HepG2 (cell line): ENCODE measurements around the gene KLHL17. TPM values are rescaled to one million over a fixed set of nuclear protein-coding genes. Genes with fewer than 3 reads are reported as not detected.

Experiments used
- BRCA1 ChIP-seq: sonication (generic); formaldehyde crosslinking; IDR thresholded peaks from 2 replicates; pipeline ENCODE4 v1.4.0; 2020; ENCODE audit warnings: missing genetic modification reagents
- ELF3 ChIP-seq: IDR thresholded peaks from 2 replicates; pipeline ENCODE4 v1.6.1; 2016; ENCODE audit warnings: missing genetic modification reagents, missing compliant biosample characterization
- KDM5B ChIP-seq: sonication (generic); formaldehyde crosslinking; IDR thresholded peaks from 2 replicates; pipeline ENCODE4 v1.4.0; 2020; ENCODE audit warnings: missing genetic modification reagents, mild to moderate bottlenecking, borderline replicate concordance
- MYNN ChIP-seq: sonication (generic); formaldehyde crosslinking; IDR thresholded peaks from 2 replicates; pipeline ENCODE4 v1.4.0; 2020; ENCODE audit warnings: mild to moderate bottlenecking, low read depth, missing genetic modification reagents
- NFKBIZ ChIP-seq: IDR thresholded peaks from 2 replicates; pipeline ENCODE4 v1.6.1; 2018; ENCODE audit warnings: missing genetic modification reagents, missing compliant biosample characterization
- NR2F1 ChIP-seq, 2 experiments: fragments of 450-650 bp in 1 of 2; formaldehyde crosslinking in 1 of 2; IDR thresholded peaks; 2 replicates each; pipeline versions ENCODE4 v1.5.0 to v1.6.1; 2016 to 2020; ENCODE audit warnings: mild to moderate bottlenecking in 1 of 2, missing compliant biosample characterization in 1 of 2, missing genetic modification reagents in 1 of 2, moderate library complexity in 1 of 2
- NR2F6 ChIP-seq, 2 experiments: IDR thresholded peaks; 2 replicates each; pipeline ENCODE4 v1.6.1; 2016; ENCODE audit warnings: antibody characterized with exemption in 1 of 2, mild to moderate bottlenecking in 1 of 2
- POLR2A ChIP-seq, 2 experiments: IDR thresholded peaks; 2 replicates each; pipeline ENCODE4 v1.6.1; 2011; ENCODE audit warnings: low read depth in 2 of 2, low read length in 2 of 2, mild to moderate bottlenecking in 1 of 2, moderate library complexity in 1 of 2; ENCODE audit not compliant: insufficient read depth in 1 of 2
- TGIF2 ChIP-seq: IDR thresholded peaks from 2 replicates; pipeline ENCODE4 v1.6.1; 2016; ENCODE audit warnings: control low read depth, missing compliant biosample characterization
- ZBTB7B ChIP-seq: sonication (generic); formaldehyde crosslinking; IDR thresholded peaks from 2 replicates; pipeline ENCODE4 v1.4.0; 2020; ENCODE audit warnings: missing genetic modification reagents
- ZNF343 ChIP-seq: sonication (generic); formaldehyde crosslinking; IDR thresholded peaks from 2 replicates; pipeline ENCODE4 v1.4.0; 2020; ENCODE audit warnings: mild to moderate bottlenecking, missing genetic modification reagents
- ZNF44 ChIP-seq: sonication (generic); formaldehyde crosslinking; IDR thresholded peaks from 2 replicates; pipeline ENCODE4 v1.5.1; 2020; ENCODE audit warnings: mild to moderate bottlenecking, missing genetic modification reagents
- ZNF615 ChIP-seq: sonication (generic); formaldehyde crosslinking; IDR thresholded peaks from 2 replicates; pipeline ENCODE4 v1.5.0; 2020; ENCODE audit warnings: mild to moderate bottlenecking, missing genetic modification reagents, borderline replicate concordance
- polyA plus RNA-seq, 8 experiments: library from polyadenylated mRNA; depleted of rRNA in 3 of 8; stranded (reverse) in 7 of 8; unstranded in 1 of 8; fragments of >200 nt; fragmentation: Illumina TruSeq in 4 of 8; extraction: Trizol in 4 of 8; gene quantifications; 2 replicates each; pipeline versions ENCODE4 v1.2.1 to v1.2.3, GENCODE V29; 2011 to 2016; ENCODE audit warnings: low read depth in 4 of 8, missing spikeins in 1 of 8, mixed read lengths in 1 of 8; ENCODE audit not compliant: insufficient read depth in 1 of 8
- total RNA-seq, 5 experiments: library from RNA; depleted of rRNA; stranded (reverse); fragments of >200 nt; fragmentation: Illumina TruSeq; extraction: Trizol; gene quantifications; 2 replicates each; pipeline ENCODE4 v1.2.3, GENCODE V29; 2016; ENCODE audit warnings: low read depth in 1 of 5
- TF ChIP-seq, protein P1 (sequence below): sonication (generic); formaldehyde crosslinking; IDR thresholded peaks from 2 replicates; pipeline ENCODE4 v1.4.0; 2020; ENCODE audit warnings: missing genetic modification reagents
- TF ChIP-seq, protein P2 (sequence below): IDR thresholded peaks from 2 replicates; pipeline ENCODE4 v1.6.1; 2016; ENCODE audit warnings: mild to moderate bottlenecking
- TF ChIP-seq, protein P3 (sequence below): fragments of 450-650 bp; IDR thresholded peaks from 2 replicates; pipeline ENCODE4 v1.6.1; 2016
- TF ChIP-seq, protein P4 (sequence below), 2 experiments: IDR thresholded peaks; 2 replicates each; pipeline ENCODE4 v1.6.1; 2011 to 2012; ENCODE audit warnings: low read length in 2 of 2, borderline replicate concordance in 1 of 2, low read depth in 1 of 2, mild to moderate bottlenecking in 1 of 2, moderate library complexity in 1 of 2
- TF ChIP-seq, protein P5 (sequence below): conservative IDR thresholded peaks from 2 replicates; pipeline ENCODE4 v1.6.1; 2018; ENCODE audit warnings: missing genetic modification reagents

Gene KLHL17
- total and polyA plus RNA-seq, 2 of the 13 experiments (the other 11 are each of a cell fraction or from before 2014, with no cell fraction given): 9.3 to 24.7 TPM

DNA sequence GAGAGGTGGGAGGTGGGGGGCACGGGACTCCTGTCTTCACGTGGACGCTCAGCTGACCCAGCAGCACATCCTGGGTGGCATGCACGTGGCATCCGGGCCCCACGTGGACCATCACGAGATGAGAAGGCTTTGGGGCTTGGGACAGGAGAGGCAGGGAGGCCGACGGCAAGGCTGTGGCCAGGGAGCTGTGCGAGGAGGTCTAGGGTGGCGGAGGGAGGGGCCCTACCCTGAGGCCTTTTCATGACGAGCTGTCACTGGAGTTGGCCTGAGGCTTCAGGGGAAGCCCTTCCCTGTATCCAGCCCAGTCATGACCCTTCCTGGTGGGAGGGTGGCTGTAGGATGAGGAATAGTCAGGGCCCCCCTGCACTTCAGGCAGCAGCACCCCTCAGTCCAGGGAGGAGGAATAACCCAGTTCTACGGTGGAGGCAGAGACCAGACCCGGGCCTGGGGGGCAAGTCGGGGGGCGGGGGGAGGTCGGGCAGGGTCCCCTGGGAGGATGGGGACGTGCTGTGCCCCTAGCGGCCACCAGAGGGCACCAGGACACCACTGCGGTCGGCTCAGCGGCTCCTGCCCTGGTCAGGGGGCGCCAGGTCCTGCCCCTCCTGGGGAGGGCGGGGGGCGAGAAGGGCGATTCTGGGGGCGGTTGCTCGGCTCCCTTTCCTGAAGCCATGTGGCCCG lies 23.6 kb downstream of the KLHL17 start (continued):
- TF ChIP-seq, protein P1, sequence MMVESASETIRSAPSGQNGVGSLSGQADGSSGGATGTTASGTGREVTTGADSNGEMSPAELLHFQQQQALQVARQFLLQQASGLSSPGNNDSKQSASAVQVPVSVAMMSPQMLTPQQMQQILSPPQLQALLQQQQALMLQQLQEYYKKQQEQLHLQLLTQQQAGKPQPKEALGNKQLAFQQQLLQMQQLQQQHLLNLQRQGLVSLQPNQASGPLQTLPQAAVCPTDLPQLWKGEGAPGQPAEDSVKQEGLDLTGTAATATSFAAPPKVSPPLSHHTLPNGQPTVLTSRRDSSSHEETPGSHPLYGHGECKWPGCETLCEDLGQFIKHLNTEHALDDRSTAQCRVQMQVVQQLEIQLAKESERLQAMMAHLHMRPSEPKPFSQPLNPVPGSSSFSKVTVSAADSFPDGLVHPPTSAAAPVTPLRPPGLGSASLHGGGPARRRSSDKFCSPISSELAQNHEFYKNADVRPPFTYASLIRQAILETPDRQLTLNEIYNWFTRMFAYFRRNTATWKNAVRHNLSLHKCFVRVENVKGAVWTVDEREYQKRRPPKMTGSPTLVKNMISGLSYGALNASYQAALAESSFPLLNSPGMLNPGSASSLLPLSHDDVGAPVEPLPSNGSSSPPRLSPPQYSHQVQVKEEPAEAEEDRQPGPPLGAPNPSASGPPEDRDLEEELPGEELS: no peak
- TF ChIP-seq BRCA1 (no peak), NR2F6 (IDR thresholded peaks at IDR 0.05) (no peak), NR2F6 (CRISPR knock-in tag; IDR thresholded peaks at IDR 0.05) (no peak), ZNF343 (no peak), NFKBIZ (CRISPR knock-in tag) (no peak), TGIF2 (CRISPR knock-in tag) (no peak), POLR2A (IDR thresholded peaks at IDR 0.05; ENCODE audit: insufficient read depth in 1 of 2, low read depth in 2 of 2, low read length in 2 of 2) (no peak), NR2F1 (CRISPR knock-in tag; IDR thresholded peaks at IDR 0.05) (no peak), ELF3 (no peak), ZNF615 (CRISPR knock-in tag) (no peak), ZNF44 (CRISPR knock-in tag) (no peak), KDM5B (no peak), ZBTB7B (CRISPR knock-in tag) (peak; percentile 73; the same call in 1 of the 2 replicates), MYNN (CRISPR knock-in tag) (no peak)
- TF ChIP-seq, protein P2, sequence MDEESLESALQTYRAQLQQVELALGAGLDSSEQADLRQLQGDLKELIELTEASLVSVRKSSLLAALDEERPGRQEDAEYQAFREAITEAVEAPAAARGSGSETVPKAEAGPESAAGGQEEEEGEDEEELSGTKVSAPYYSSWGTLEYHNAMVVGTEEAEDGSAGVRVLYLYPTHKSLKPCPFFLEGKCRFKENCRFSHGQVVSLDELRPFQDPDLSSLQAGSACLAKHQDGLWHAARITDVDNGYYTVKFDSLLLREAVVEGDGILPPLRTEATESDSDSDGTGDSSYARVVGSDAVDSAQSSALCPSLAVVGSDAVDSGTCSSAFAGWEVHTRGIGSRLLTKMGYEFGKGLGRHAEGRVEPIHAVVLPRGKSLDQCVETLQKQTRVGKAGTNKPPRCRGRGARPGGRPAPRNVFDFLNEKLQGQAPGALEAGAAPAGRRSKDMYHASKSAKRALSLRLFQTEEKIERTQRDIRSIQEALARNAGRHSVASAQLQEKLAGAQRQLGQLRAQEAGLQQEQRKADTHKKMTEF (CRISPR knock-in tag): no peak
- TF ChIP-seq, protein P3, sequence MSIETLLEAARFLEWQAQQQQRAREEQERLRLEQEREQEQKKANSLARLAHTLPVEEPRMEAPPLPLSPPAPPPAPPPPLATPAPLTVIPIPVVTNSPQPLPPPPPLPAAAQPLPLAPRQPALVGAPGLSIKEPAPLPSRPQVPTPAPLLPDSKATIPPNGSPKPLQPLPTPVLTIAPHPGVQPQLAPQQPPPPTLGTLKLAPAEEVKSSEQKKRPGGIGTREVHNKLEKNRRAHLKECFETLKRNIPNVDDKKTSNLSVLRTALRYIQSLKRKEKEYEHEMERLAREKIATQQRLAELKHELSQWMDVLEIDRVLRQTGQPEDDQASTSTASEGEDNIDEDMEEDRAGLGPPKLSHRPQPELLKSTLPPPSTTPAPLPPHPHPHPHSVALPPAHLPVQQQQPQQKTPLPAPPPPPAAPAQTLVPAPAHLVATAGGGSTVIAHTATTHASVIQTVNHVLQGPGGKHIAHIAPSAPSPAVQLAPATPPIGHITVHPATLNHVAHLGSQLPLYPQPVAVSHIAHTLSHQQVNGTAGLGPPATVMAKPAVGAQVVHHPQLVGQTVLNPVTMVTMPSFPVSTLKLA: peak; percentile 69
- TF ChIP-seq, protein P4, sequence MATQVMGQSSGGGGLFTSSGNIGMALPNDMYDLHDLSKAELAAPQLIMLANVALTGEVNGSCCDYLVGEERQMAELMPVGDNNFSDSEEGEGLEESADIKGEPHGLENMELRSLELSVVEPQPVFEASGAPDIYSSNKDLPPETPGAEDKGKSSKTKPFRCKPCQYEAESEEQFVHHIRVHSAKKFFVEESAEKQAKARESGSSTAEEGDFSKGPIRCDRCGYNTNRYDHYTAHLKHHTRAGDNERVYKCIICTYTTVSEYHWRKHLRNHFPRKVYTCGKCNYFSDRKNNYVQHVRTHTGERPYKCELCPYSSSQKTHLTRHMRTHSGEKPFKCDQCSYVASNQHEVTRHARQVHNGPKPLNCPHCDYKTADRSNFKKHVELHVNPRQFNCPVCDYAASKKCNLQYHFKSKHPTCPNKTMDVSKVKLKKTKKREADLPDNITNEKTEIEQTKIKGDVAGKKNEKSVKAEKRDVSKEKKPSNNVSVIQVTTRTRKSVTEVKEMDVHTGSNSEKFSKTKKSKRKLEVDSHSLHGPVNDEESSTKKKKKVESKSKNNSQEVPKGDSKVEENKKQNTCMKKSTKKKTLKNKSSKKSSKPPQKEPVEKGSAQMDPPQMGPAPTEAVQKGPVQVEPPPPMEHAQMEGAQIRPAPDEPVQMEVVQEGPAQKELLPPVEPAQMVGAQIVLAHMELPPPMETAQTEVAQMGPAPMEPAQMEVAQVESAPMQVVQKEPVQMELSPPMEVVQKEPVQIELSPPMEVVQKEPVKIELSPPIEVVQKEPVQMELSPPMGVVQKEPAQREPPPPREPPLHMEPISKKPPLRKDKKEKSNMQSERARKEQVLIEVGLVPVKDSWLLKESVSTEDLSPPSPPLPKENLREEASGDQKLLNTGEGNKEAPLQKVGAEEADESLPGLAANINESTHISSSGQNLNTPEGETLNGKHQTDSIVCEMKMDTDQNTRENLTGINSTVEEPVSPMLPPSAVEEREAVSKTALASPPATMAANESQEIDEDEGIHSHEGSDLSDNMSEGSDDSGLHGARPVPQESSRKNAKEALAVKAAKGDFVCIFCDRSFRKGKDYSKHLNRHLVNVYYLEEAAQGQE (IDR thresholded peaks at IDR 0.05; ENCODE audit: borderline replicate concordance in 1 of 2, low read depth in 1 of 2, low read length in 2 of 2): no peak
- TF ChIP-seq, protein P5, sequence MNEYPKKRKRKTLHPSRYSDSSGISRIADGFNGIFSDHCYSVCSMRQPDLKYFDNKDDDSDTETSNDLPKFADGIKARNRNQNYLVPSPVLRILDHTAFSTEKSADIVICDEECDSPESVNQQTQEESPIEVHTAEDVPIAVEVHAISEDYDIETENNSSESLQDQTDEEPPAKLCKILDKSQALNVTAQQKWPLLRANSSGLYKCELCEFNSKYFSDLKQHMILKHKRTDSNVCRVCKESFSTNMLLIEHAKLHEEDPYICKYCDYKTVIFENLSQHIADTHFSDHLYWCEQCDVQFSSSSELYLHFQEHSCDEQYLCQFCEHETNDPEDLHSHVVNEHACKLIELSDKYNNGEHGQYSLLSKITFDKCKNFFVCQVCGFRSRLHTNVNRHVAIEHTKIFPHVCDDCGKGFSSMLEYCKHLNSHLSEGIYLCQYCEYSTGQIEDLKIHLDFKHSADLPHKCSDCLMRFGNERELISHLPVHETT (CRISPR knock-in tag): no peak
